Fibroblast of lung (primary cell): Measurements from ENCODE around the gene LRMDA. TPM values are rescaled to one million over a fixed set of nuclear protein-coding genes. Genes with fewer than 3 reads are reported as not detected.

Experiments used
- DNase-seq, 2 donors: peaks; one replicate each; pipeline versions ENCODE4 v3.0.0 to v3.0.0-alpha.2; 2010; ENCODE audit warnings: low read depth in 2 of 2
- H2AFZ ChIP-seq: 2 replicates; pipeline ENCODE4 v1.5.1; 2012; ENCODE audit warnings: low read length, control low read depth, inconsistent platforms
- H3K27ac ChIP-seq: 2 replicates; pipeline ENCODE4 v1.5.1; 2011; ENCODE audit warnings: low read length, control low read depth; ENCODE audit not compliant: insufficient read depth
- H3K27me3 ChIP-seq: 2 replicates; pipeline ENCODE4 v1.5.1; 2011; ENCODE audit warnings: mild to moderate bottlenecking, low read length; ENCODE audit not compliant: control insufficient read depth, insufficient read depth
- H3K36me3 ChIP-seq: 2 replicates; pipeline ENCODE4 v1.5.1; 2011; ENCODE audit warnings: low read length; ENCODE audit not compliant: control insufficient read depth, insufficient read depth
- H3K4me1 ChIP-seq: 2 replicates; pipeline ENCODE4 v1.5.1; 2011; ENCODE audit warnings: low read length; ENCODE audit not compliant: control insufficient read depth, insufficient read depth; ENCODE audit errors: extremely low read depth
- H3K4me2 ChIP-seq: 2 replicates; pipeline ENCODE4 v1.5.1; 2011; ENCODE audit warnings: low read length, control low read depth; ENCODE audit not compliant: insufficient read depth; ENCODE audit errors: extremely low read depth
- H3K4me3 ChIP-seq, 4 experiments: fragments of 200-600 bp in 1 of 4; sonication (generic) in 1 of 4; replicated peaks in 1 of 4; 2 replicates each; pipeline ENCODE4 v1.5.1; 2011 to 2016; ENCODE audit warnings: low read length in 4 of 4, low read depth in 3 of 4, mild to moderate bottlenecking in 3 of 4, control low read depth in 2 of 4, inconsistent platforms in 1 of 4, mixed read lengths in 1 of 4; ENCODE audit not compliant: insufficient read depth in 1 of 4; ENCODE audit errors: control extremely low read depth in 1 of 4
- H3K79me2 ChIP-seq: 2 replicates; pipeline ENCODE4 v1.5.1; 2012; ENCODE audit warnings: mild to moderate bottlenecking, low read length, inconsistent platforms; ENCODE audit not compliant: control insufficient read depth, insufficient read depth
- H3K9ac ChIP-seq: 2 replicates; pipeline ENCODE4 v1.5.1; 2011; ENCODE audit warnings: mild to moderate bottlenecking, low read length, control low read depth; ENCODE audit not compliant: insufficient read depth
- H3K9me3 ChIP-seq: 2 replicates; pipeline ENCODE4 v1.5.1; 2012; ENCODE audit warnings: low read depth, low read length; ENCODE audit not compliant: control insufficient read depth, insufficient read depth
- H4K20me1 ChIP-seq: 2 replicates; pipeline ENCODE4 v1.5.1; 2011; ENCODE audit warnings: low read length; ENCODE audit not compliant: control insufficient read depth, insufficient read depth; ENCODE audit errors: extremely low read depth
- EZH2 ChIP-seq: IDR thresholded peaks from 2 replicates; pipeline ENCODE4 v1.5.1; 2012; ENCODE audit warnings: low read length, control low read depth, mild to moderate bottlenecking; ENCODE audit errors: missing control alignments
- polyA plus RNA-seq, 2 donors: library from polyadenylated mRNA; depleted of rRNA in 1 of 2; stranded (reverse) in 1 of 2; unstranded in 1 of 2; fragments of >200 nt; gene quantifications; 2 replicates each; pipeline ENCODE4 v1.2.1, GENCODE V29; 2011 to 2012; ENCODE audit warnings: missing spikeins in 1 of 2
- total RNA-seq: library from RNA; depleted of rRNA; stranded (reverse); fragments of >200 nt; gene quantifications from 2 replicates; pipeline ENCODE4 v1.2.1, GENCODE V29; 2014
- TF ChIP-seq, protein P1 (sequence below), 2 donors: IDR thresholded peaks in 1 of 2; conservative IDR thresholded peaks in 1 of 2; 1 replicate in 1 of 2; 2 replicates in 1 of 2; pipeline ENCODE4 v1.5.1; 2011 to 2012; ENCODE audit warnings: low read length in 2 of 2, control low read depth in 1 of 2, inconsistent platforms in 1 of 2, low read depth in 1 of 2, mild to moderate bottlenecking in 1 of 2

LRMDA gene
- total and polyA plus RNA-seq, 2 donors (not counting 1 experiment from before 2014, with no cell fraction given) = 1.7 to 2.0 TPM

DNA sequence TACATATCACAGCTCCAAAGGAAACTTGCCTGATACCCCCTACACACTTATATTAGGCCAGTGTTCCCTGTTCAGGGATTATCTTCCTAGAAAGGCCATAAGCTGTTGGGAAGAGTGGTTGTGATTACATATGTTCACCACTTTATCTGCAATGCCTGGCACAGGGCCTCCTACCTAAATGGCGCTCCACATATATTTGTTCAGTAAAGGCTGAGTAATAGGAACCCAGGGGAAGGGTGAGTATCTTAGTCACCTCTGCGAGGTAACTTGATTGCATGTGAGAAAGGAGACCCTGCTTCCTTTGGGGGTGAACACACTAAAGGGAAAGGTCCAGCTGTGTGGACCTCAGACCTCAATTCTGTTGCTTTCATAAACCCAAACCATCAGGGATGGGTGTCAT lies 896.0 kb downstream of the LRMDA start:
- DNase-seq = no peak
- H3K4me2 ChIP-seq = no peak overlapping the region
- H2AFZ ChIP-seq = no peak overlapping the region
- no peaks in the 10 kb centered on the region for H3K9me3 ChIP-seq
- no peaks in the 10 kb centered on the region for H3K27me3 ChIP-seq
- H3K27ac ChIP-seq = no peak overlapping the region
- TF ChIP-seq EZH2 = no peak
- TF ChIP-seq, protein P1, sequence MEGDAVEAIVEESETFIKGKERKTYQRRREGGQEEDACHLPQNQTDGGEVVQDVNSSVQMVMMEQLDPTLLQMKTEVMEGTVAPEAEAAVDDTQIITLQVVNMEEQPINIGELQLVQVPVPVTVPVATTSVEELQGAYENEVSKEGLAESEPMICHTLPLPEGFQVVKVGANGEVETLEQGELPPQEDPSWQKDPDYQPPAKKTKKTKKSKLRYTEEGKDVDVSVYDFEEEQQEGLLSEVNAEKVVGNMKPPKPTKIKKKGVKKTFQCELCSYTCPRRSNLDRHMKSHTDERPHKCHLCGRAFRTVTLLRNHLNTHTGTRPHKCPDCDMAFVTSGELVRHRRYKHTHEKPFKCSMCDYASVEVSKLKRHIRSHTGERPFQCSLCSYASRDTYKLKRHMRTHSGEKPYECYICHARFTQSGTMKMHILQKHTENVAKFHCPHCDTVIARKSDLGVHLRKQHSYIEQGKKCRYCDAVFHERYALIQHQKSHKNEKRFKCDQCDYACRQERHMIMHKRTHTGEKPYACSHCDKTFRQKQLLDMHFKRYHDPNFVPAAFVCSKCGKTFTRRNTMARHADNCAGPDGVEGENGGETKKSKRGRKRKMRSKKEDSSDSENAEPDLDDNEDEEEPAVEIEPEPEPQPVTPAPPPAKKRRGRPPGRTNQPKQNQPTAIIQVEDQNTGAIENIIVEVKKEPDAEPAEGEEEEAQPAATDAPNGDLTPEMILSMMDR (conservative IDR thresholded peaks at IDR 0.05 in 1 of 2, IDR thresholded peaks at IDR 0.05 in 1 of 2; ENCODE audit: low read depth in 1 of 2, low read length in 2 of 2) = no peak
- H3K4me3 ChIP-seq = no peak overlapping the region
- no peaks in the 10 kb centered on the region for H3K79me2 ChIP-seq
- no peaks in the 10 kb centered on the region for H3K36me3 ChIP-seq
- no peaks in the 10 kb centered on the region for H4K20me1 ChIP-seq
- H3K9ac ChIP-seq = no peak overlapping the region
- peaks cover 2% of the 10 kb centered on the region for H3K4me1 ChIP-seq

DNA sequence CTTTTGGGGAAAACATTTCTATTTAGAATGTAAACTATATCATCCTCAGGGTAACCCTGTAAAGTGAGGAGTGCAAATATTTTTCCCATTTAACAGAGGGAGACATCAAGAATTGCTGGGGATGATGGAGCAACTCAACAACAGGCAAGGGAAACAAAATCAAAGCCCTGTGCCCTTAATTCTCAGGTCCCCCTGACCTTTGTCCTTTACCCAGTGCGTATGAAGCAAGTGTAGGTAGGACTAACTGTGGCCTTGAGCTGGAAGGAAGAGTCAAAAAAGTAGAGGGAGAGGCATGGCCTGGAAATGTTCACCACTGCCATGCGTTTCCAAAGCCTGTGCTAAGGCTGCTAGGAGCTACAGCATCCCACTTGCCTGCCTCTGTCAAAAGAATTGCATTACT lies 896.9 kb downstream of the LRMDA start:
- no peaks in the 10 kb centered on the region for H4K20me1 ChIP-seq
- H3K79me2 ChIP-seq = no peaks in the 10 kb centered on the region

DNA sequence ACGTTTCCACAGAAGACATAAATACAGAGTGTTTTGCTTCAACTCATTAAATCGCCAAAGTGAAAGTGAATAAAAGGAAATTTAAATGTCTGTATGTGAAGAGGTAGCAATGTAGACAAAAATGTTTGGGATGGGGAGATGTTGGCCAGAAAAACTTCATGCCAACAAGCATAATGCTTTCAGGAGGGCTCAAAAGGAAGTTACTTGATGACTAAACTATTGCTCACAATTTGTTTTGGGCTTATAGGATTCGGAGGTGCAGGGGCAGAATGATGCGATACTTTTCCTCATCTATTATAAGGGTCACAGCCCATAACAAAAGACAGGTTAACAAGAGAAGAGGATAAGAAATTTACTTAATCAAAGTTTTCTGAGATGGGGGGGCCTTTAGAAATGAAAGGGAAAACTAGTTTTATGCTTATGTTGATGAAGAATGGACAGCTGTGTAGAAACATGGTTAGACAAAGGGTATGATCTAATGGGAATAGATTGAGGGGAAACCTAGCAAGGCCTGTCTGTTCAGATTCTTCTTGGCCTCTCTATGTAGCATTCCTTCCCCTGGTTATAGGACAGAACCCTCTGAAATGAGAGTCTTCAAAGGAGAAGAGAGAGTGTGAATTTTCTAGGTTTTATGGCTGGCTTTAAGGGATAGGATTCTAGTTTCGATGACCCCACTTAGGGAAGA lies 898.6 kb downstream of the LRMDA start:
- DNase-seq = peak; percentile 32 to 78
- Histone ChIP-seq H3K4me3 (no peak overlapping the region), H2AFZ (no peak overlapping the region), H3K27me3 (no peaks in the 10 kb centered on the region), H3K36me3 (no peaks in the 10 kb centered on the region), H4K20me1 (no peaks in the 10 kb centered on the region), H3K9me3 (no peaks in the 10 kb centered on the region), H3K9ac (no peak overlapping the region), H3K27ac (no peak overlapping the region), H3K4me2 (peak overlapping the region; percentile 66), H3K79me2 (no peaks in the 10 kb centered on the region), H3K4me1 (peaks cover 2% of the 10 kb centered on the region)
- TF ChIP-seq EZH2 = no peak
- TF ChIP-seq, protein P1 (conservative IDR thresholded peaks at IDR 0.05 in 1 of 2, IDR thresholded peaks at IDR 0.05 in 1 of 2; ENCODE audit: low read depth in 1 of 2, low read length in 2 of 2) = no peak

More for the DNA sequence above, 896.9 kb downstream of the LRMDA start:
- H3K9me3 ChIP-seq = no peaks in the 10 kb centered on the region
- no peaks in the 10 kb centered on the region for H3K36me3 ChIP-seq
- H3K4me2 ChIP-seq = no peak overlapping the region
- H3K27ac ChIP-seq = no peak overlapping the region
- no peak overlapping the region for H2AFZ ChIP-seq
- no peaks in the 10 kb centered on the region for H3K27me3 ChIP-seq
- no peak overlapping the region for H3K4me3 ChIP-seq
- H3K9ac ChIP-seq = no peak overlapping the region
- no peak for DNase-seq
- peaks cover 2% of the 10 kb centered on the region for H3K4me1 ChIP-seq
- TF ChIP-seq EZH2 = no peak
- TF ChIP-seq, protein P1 (conservative IDR thresholded peaks at IDR 0.05 in 1 of 2, IDR thresholded peaks at IDR 0.05 in 1 of 2; ENCODE audit: low read depth in 1 of 2, low read length in 2 of 2) = no peak
